Endothelial cell of umbilical vein (primary cell): ENCODE measurements around the gene CA5A. TPM values are rescaled to one million over a fixed set of nuclear protein-coding genes. Genes with fewer than 3 reads are reported as not detected.

Source experiments
- BruUV-seq: library from RNA; stranded (reverse); fragments of 400-500 nt; replicated peaks from 2 replicates; lab custom pipeline; 2021; lab: Mats Ljungman, UMichigan
- CTCF ChIA-PET: fragments of 300-600, 350-600 bp; sonication (Branson Sonifier 250); formaldehyde crosslinking; loops from one replicate; lab custom pipeline; 2021; ENCODE audit warnings: antibody characterized with exemption, inconsistent platforms; lab: Charles Lee
- POLR2A ChIA-PET: fragments of 300-600, 350-600 bp; sonication (Branson Sonifier 250); formaldehyde crosslinking; loops from one replicate; lab custom pipeline; 2021; ENCODE audit warnings: antibody characterized with exemption, inconsistent platforms; lab: Charles Lee
- DNase-seq: peaks from one replicate; pipeline ENCODE4 v3.0.0-alpha.2; 2011; ENCODE audit warnings: low read depth, low spot score
- FAIRE-seq: peaks from 2 replicates; lab custom pipeline; 2011; peaks lifted over from hg19 to GRCh38; lab: Jason Lieb, UNC
- H2AFZ ChIP-seq: 2 replicates; pipeline ENCODE4 v1.6.0; 2012; ENCODE audit warnings: low read depth, low read length, control low read depth, inconsistent platforms
- H3K27ac ChIP-seq: 2 replicates; pipeline ENCODE4 v1.5.1; 2011; ENCODE audit warnings: low read depth, mild to moderate bottlenecking, control low read depth, low read length, moderate library complexity; ENCODE audit not compliant: insufficient read depth
- H3K27me3 ChIP-seq, 2 experiments: 2 replicates each; pipeline versions ENCODE4 v1.6.0 to v1.6.1; 2011; ENCODE audit warnings: low read length in 2 of 2, mixed read lengths in 1 of 2; ENCODE audit not compliant: control insufficient read depth in 2 of 2, insufficient read depth in 2 of 2
- H3K36me3 ChIP-seq, 2 experiments: 2 replicates in 1 of 2; 3 replicates in 1 of 2; pipeline ENCODE4 v1.5.1; 2011; ENCODE audit warnings: low read length in 2 of 2, mild to moderate bottlenecking in 1 of 2, moderate library complexity in 1 of 2; ENCODE audit not compliant: control insufficient read depth in 2 of 2, insufficient read depth in 2 of 2; ENCODE audit errors: extremely low read depth in 1 of 2
- H3K4me1 ChIP-seq: 3 replicates; pipeline ENCODE4 v1.5.1; 2011; ENCODE audit warnings: mild to moderate bottlenecking, low read length; ENCODE audit not compliant: control insufficient read depth, insufficient read depth; ENCODE audit errors: extremely low read depth
- H3K4me2 ChIP-seq: 2 replicates; pipeline ENCODE4 v1.6.1; 2011; ENCODE audit warnings: low read length, control low read depth, mixed read lengths; ENCODE audit not compliant: insufficient read depth
- H3K4me3 ChIP-seq, 3 experiments: fragments of 200-600 bp in 1 of 3; sonication (generic), shearing (Covaris generic) in 1 of 3; replicated peaks in 1 of 3; 2 replicates each; pipeline ENCODE4 v1.5.1; 2011 to 2016; ENCODE audit warnings: control low read depth in 3 of 3, low read length in 3 of 3, mild to moderate bottlenecking in 2 of 3, inconsistent platforms in 1 of 3, low read depth in 1 of 3, moderate library complexity in 1 of 3; ENCODE audit not compliant: insufficient read depth in 1 of 3
- H3K79me2 ChIP-seq: 2 replicates; pipeline ENCODE4 v1.6.0; 2012; ENCODE audit warnings: low read length, inconsistent platforms; ENCODE audit not compliant: control insufficient read depth, insufficient read depth
- H3K9ac ChIP-seq: replicated peaks from 2 replicates; pipeline ENCODE3; 2011; ENCODE audit warnings: low read length, control low read depth; ENCODE audit not compliant: insufficient read depth; ENCODE audit errors: extremely low read depth
- H3K9me1 ChIP-seq: replicated peaks from 3 replicates; pipeline ENCODE4 v1.6.0; 2011; ENCODE audit warnings: mild to moderate bottlenecking, low read length; ENCODE audit not compliant: control insufficient read depth, insufficient read depth; ENCODE audit errors: extremely low read depth
- H3K9me3 ChIP-seq: replicated peaks from 2 replicates; pipeline ENCODE4 v1.5.1; 2012; ENCODE audit warnings: low read length, inconsistent platforms; ENCODE audit not compliant: control insufficient read depth, insufficient read depth
- H4K20me1 ChIP-seq: replicated peaks from 2 replicates; pipeline ENCODE3; 2011; ENCODE audit warnings: mild to moderate bottlenecking, low read length; ENCODE audit not compliant: control insufficient read depth, insufficient read depth; ENCODE audit errors: extremely low read depth
- CTCF ChIP-seq, 2 donors: IDR thresholded peaks; 1 replicate in 1 of 2; 2 replicates in 1 of 2; pipeline ENCODE4 v1.5.1; 2011; ENCODE audit warnings: low read length in 2 of 2, mild to moderate bottlenecking in 2 of 2, moderate library complexity in 2 of 2, control low read depth in 1 of 2, inconsistent platforms in 1 of 2, low read depth in 1 of 2; ENCODE audit not compliant: insufficient read depth in 1 of 2; ENCODE audit errors: extremely low read depth in 1 of 2
- EZH2 ChIP-seq: IDR thresholded peaks from 2 replicates; pipeline ENCODE4 v1.6.1; 2012; ENCODE audit warnings: borderline replicate concordance, low read depth, mild to moderate bottlenecking, moderate library complexity, low read length, inconsistent platforms; ENCODE audit not compliant: severe bottlenecking
- FOS ChIP-seq: IDR thresholded peaks from 2 replicates; pipeline ENCODE4 v1.6.1; 2011; ENCODE audit warnings: mild to moderate bottlenecking, low read length, moderate library complexity, borderline replicate concordance; ENCODE audit not compliant: insufficient read depth
- GATA2 ChIP-seq: IDR thresholded peaks from 2 replicates; pipeline ENCODE4 v1.7.0; 2011; ENCODE audit warnings: low read depth, mild to moderate bottlenecking, moderate library complexity, mixed read lengths, low read length; ENCODE audit not compliant: insufficient read length, insufficient read depth
- JUN ChIP-seq: IDR thresholded peaks from 2 replicates; pipeline ENCODE4 v1.6.1; 2011; ENCODE audit warnings: borderline replicate concordance, low read depth; ENCODE audit not compliant: insufficient read length, insufficient read depth
- MAX ChIP-seq: IDR thresholded peaks from 2 replicates; pipeline ENCODE4 v1.6.1; 2011; ENCODE audit not compliant: insufficient read depth, insufficient read length
- MYC ChIP-seq: IDR thresholded peaks from one replicate; pipeline ENCODE4 v1.6.1; 2011; ENCODE audit warnings: mild to moderate bottlenecking, low read depth, low read length
- POLR2A ChIP-seq: IDR thresholded peaks from 2 replicates; pipeline ENCODE4 v1.6.1; 2012; ENCODE audit warnings: low read depth, mild to moderate bottlenecking, control low read depth, low read length
- POLR2AphosphoS5 ChIP-seq: IDR thresholded peaks from 2 replicates; pipeline ENCODE4 v1.6.1; 2012; ENCODE audit warnings: low read depth, mild to moderate bottlenecking, control low read depth, low read length, moderate library complexity; ENCODE audit not compliant: insufficient read depth
- dilution Hi-C: fragments of 300-500 bp; cut with MboI; formaldehyde crosslinking; loops from one replicate; pipeline ENCODE4 v1.15.0; 2019; ENCODE audit warnings: low sequenced_read_pairs; ENCODE audit not compliant: extremely low pct_ligation_motif_present
- intact Hi-C: fragments of 100-400 bp; cut with micrococcal nuclease; formaldehyde crosslinking; loops from one replicate; pipeline ENCODE4 v1.10.0; 2022
- polyA plus RNA-seq, 4 experiments: library from polyadenylated mRNA; depleted of rRNA in 3 of 4; stranded (reverse) in 3 of 4; unstranded in 1 of 4; fragments of >200 nt; gene quantifications; 2 replicates each; pipeline versions ENCODE4 v1.2.1 to v1.2.3, GENCODE V29; 2011 to 2012; ENCODE audit warnings: missing spikeins in 1 of 4
- total RNA-seq: library from RNA; stranded (reverse); gene quantifications from 2 replicates; pipeline ENCODE4 v1.2.3, GENCODE V29; 2021

The CA5A gene
- total and polyA plus RNA-seq, 2 donors (not counting 3 experiments of a cell fraction or from before 2014, with no cell fraction given), result not detected

DNA sequence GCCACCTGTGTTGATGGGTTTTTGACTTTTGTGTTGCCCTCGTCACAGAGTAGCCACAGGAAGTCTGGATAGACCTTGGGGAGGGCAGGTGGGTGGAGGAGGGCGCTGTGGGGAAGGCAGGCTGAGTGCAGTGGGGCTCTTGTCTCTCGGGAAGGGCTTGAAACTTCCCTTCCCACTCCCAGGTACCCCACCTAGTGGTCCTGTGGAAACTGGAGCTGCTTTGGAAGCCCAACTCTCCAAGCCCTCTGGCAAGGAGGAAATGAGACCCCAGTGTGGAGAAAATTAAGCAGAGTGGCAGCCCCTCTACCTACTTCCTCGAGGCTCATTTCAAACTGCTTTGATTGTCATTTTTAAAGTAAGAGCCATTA, 9.2 kb downstream of the CA5A start:
- no peak overlapping the region for H3K27ac ChIP-seq
- dilution Hi-C loops (no loop called here), intact Hi-C loops (no loop called here)
- H3K4me1 ChIP-seq, result no peaks in the 10 kb centered on the region
- CTCF ChIA-PET, result interaction anchor here (0.6 kb wide), 1 partner anchor 25 kb away, joined by 3 read pairs; no protein-coding TSS in a partner anchor
- FAIRE-seq (no peak), DNase-seq (no peak)
- no peaks in the 10 kb centered on the region for H3K36me3 ChIP-seq
- H3K9me1 ChIP-seq, result no peaks in the 10 kb centered on the region
- H2AFZ ChIP-seq, result no peak overlapping the region
- POLR2A ChIA-PET, result no interaction called here
- no peaks in the 10 kb centered on the region for H4K20me1 ChIP-seq
- H3K79me2 ChIP-seq, result no peaks in the 10 kb centered on the region
- no peaks in the 10 kb centered on the region for H3K9me3 ChIP-seq
- no peak overlapping the region for H3K4me2 ChIP-seq
- TF ChIP-seq FOS, result no peak
- TF ChIP-seq POLR2A, result no peak
- TF ChIP-seq GATA2, result no peak
- TF ChIP-seq POLR2AphosphoS5, result no peak
- no peak for TF ChIP-seq MYC
- no peak for TF ChIP-seq JUN
- TF ChIP-seq CTCF (IDR thresholded peaks at IDR 0.05; ENCODE audit: extremely low read depth in 1 of 2, insufficient read depth in 1 of 2, low read depth in 1 of 2, low read length in 2 of 2), result no peak
- no peak for TF ChIP-seq EZH2
- TF ChIP-seq MAX, result no peak
- H3K4me3 ChIP-seq, result no peak overlapping the region
- no peak overlapping the region for H3K9ac ChIP-seq
- BruUV-seq, result no TSS peak
- H3K27me3 ChIP-seq, result peaks cover 2% of the 10 kb centered on the region in 2 experiments
